H1 (cell line): ENCODE data around the gene SLC9A7. TPM values are rescaled to one million over a fixed set of nuclear protein-coding genes. Genes with fewer than 3 reads are reported as not detected.
A peak's percentile ranks its signal among the peaks of the same experiment; 100 is the strongest.

Experiments used
- ASH2L ChIP-seq: fragments of 200-600, 300-600 bp; sonication (generic); IDR thresholded peaks from one replicate; pipeline ENCODE4 v1.7.1; 2017; ENCODE audit warnings: low read length
- ATF2 ChIP-seq: IDR thresholded peaks from 2 replicates; pipeline ENCODE4 v1.6.1; 2012; ENCODE audit warnings: low read length, inconsistent platforms
- BRCA1 ChIP-seq: IDR thresholded peaks from 2 replicates; pipeline ENCODE4 v1.6.1; 2012; ENCODE audit warnings: low read depth, low read length, improper control_type of control experiment
- E2F6 ChIP-seq: IDR thresholded peaks from 2 replicates; pipeline ENCODE4 v1.6.1; 2012; ENCODE audit warnings: inconsistent platforms
- EGR1 ChIP-seq: IDR thresholded peaks from 2 replicates; pipeline ENCODE4 v1.6.1; 2011; ENCODE audit warnings: low read depth, low read length, borderline replicate concordance
- EP300 ChIP-seq, 2 experiments: IDR thresholded peaks; 1 replicate in 1 of 2; 2 replicates in 1 of 2; pipeline ENCODE4 v1.6.1; 2011 to 2012; ENCODE audit warnings: low read depth in 2 of 2, low read length in 2 of 2, mild to moderate bottlenecking in 2 of 2, borderline replicate concordance in 1 of 2, inconsistent platforms in 1 of 2, moderate library complexity in 1 of 2
- FOSL1 ChIP-seq: IDR thresholded peaks from 2 replicates; pipeline ENCODE4 v1.6.1; 2011; ENCODE audit warnings: mild to moderate bottlenecking, low read depth, low read length, moderate library complexity; ENCODE audit not compliant: insufficient read depth
- GABPA ChIP-seq: IDR thresholded peaks from 2 replicates; pipeline ENCODE4 v1.6.1; 2011; ENCODE audit warnings: mild to moderate bottlenecking, low read length, moderate library complexity, borderline replicate concordance; ENCODE audit not compliant: insufficient read depth
- HDAC6 ChIP-seq: IDR thresholded peaks from one replicate; pipeline ENCODE4 v1.7.1; 2012; ENCODE audit warnings: low read depth, mild to moderate bottlenecking, inconsistent platforms, low read length, moderate library complexity
- JUN ChIP-seq: IDR thresholded peaks from 2 replicates; pipeline ENCODE4 v1.6.1; 2011; ENCODE audit warnings: low read depth, mild to moderate bottlenecking, improper control_type of control experiment, low read length
- KDM1A ChIP-seq: fragments of 200-600, 300-600 bp; sonication (generic); IDR thresholded peaks from 2 replicates; pipeline ENCODE4 v1.7.1; 2016; ENCODE audit warnings: mild to moderate bottlenecking, low read length, borderline replicate concordance
- KDM4A ChIP-seq: IDR thresholded peaks from one replicate; pipeline ENCODE4 v1.7.1; 2012; ENCODE audit warnings: low read depth, mild to moderate bottlenecking, moderate library complexity, low read length, inconsistent platforms; ENCODE audit not compliant: severe bottlenecking
- MAX ChIP-seq: IDR thresholded peaks from 2 replicates; pipeline ENCODE4 v1.6.1; 2012; ENCODE audit warnings: inconsistent platforms
- NRF1 ChIP-seq: IDR thresholded peaks from 2 replicates; pipeline ENCODE4 v1.6.1; 2011; ENCODE audit warnings: mild to moderate bottlenecking, low read depth, low read length, improper control_type of control experiment
- POU5F1 ChIP-seq: IDR thresholded peaks from 2 replicates; pipeline ENCODE4 v1.6.1; 2011; ENCODE audit warnings: low read depth, mild to moderate bottlenecking, low read length, moderate library complexity
- RAD21 ChIP-seq, 2 experiments: IDR thresholded peaks in 1 of 2; conservative IDR thresholded peaks in 1 of 2; 2 replicates each; pipeline ENCODE4 v1.6.1; 2011; ENCODE audit warnings: low read depth in 2 of 2, low read length in 2 of 2, improper control_type of control experiment in 1 of 2, inconsistent platforms in 1 of 2, mild to moderate bottlenecking in 1 of 2, moderate library complexity in 1 of 2
- RFX5 ChIP-seq: IDR thresholded peaks from 2 replicates; pipeline ENCODE4 v1.6.1; 2011; ENCODE audit warnings: low read depth, low read length, improper control_type of control experiment, borderline replicate concordance
- SIRT6 ChIP-seq: IDR thresholded peaks from one replicate; pipeline ENCODE4 v1.7.1; 2012; ENCODE audit warnings: low read length, inconsistent platforms
- SP4 ChIP-seq: IDR thresholded peaks from 2 replicates; pipeline ENCODE4 v1.6.1; 2012; ENCODE audit warnings: low read length, inconsistent platforms
- SRF ChIP-seq: IDR thresholded peaks from 2 replicates; pipeline ENCODE4 v1.6.1; 2011; ENCODE audit warnings: mild to moderate bottlenecking, low read depth, low read length, moderate library complexity
- SUZ12 ChIP-seq: fragments of 200-600 bp; sonication (generic); IDR thresholded peaks from 2 replicates; pipeline ENCODE4 v1.6.1; 2012; ENCODE audit warnings: mild to moderate bottlenecking, inconsistent platforms, low read length, moderate library complexity, mixed read lengths
- TAF1 ChIP-seq: IDR thresholded peaks from 2 replicates; pipeline ENCODE4 v1.6.1; 2011; ENCODE audit warnings: mild to moderate bottlenecking, low read depth, low read length
- TBP ChIP-seq: IDR thresholded peaks from 2 replicates; pipeline ENCODE4 v1.6.1; 2011; ENCODE audit warnings: low read depth, low read length, improper control_type of control experiment
- polyA plus RNA-seq, 7 experiments: library from polyadenylated mRNA; depleted of rRNA in 3 of 7; stranded (reverse) in 5 of 7; unstranded in 2 of 7; fragments of >200 nt in 5 of 7; fragments of 200-250 nt in 2 of 7; gene quantifications; 1 replicate in 5 of 7; 2 replicates in 1 of 7; 4 replicates in 1 of 7; pipeline versions ENCODE4 v1.2.1 to v1.2.3, GENCODE V29; 2011 to 2013; ENCODE audit warnings: missing spikeins in 2 of 7, mixed read lengths in 2 of 7
- total RNA-seq: library from RNA; stranded (reverse); fragmentation: NEBNext Ultra II Directional; extraction: Animal tissue kit (Norgen Biotek cat#: 25700); gene quantifications from 2 replicates; pipeline ENCODE4 v1.2.1, GENCODE V29; 2021

Gene SLC9A7
- total and polyA plus RNA-seq, 2 of the 8 experiments (the other 6 are each of a cell fraction or from before 2014, with no cell fraction given), result 6.7 to 17.2 TPM

GRCh38 chrX:46574774-46575381 is 184.0 kb downstream of the SLC9A7 start (continued):
- TF ChIP-seq TBP, result no peak
- no peak for TF ChIP-seq ASH2L
- no peak for TF ChIP-seq FOSL1
- TF ChIP-seq SIRT6, result no peak
- TF ChIP-seq MAX, result peak; percentile 84
- no peak for TF ChIP-seq POU5F1
- TF ChIP-seq SUZ12, result no peak
- 0 out of 4 replicates have a peak, but pooled peaks of 1 of the 2 experiments have one; percentile 1 for TF ChIP-seq RAD21 (IDR thresholded peaks at IDR 0.05 in 1 of 2, conservative IDR thresholded peaks at IDR 0.05 in 1 of 2; ENCODE audit: low read depth in 2 of 2, low read length in 2 of 2)
- TF ChIP-seq ATF2, result no peak
- no peak for TF ChIP-seq GABPA
- peak; percentile 78 for TF ChIP-seq E2F6
- no peak for TF ChIP-seq KDM1A
- TF ChIP-seq TAF1, result no peak
- no peak for TF ChIP-seq EP300 (IDR thresholded peaks at IDR 0.05; ENCODE audit: borderline replicate concordance in 1 of 2, low read depth in 2 of 2, low read length in 2 of 2)
- no peak for TF ChIP-seq SP4
- TF ChIP-seq KDM4A, result peak; percentile 54
- no peak for TF ChIP-seq RFX5
- TF ChIP-seq BRCA1, result no peak
- TF ChIP-seq HDAC6, result no peak
- TF ChIP-seq SRF, result no peak
- no peak for TF ChIP-seq EGR1
- no peak for TF ChIP-seq NRF1
- no peak for TF ChIP-seq JUN
